ENCODE data around the gene ZNF324.

DNA sequence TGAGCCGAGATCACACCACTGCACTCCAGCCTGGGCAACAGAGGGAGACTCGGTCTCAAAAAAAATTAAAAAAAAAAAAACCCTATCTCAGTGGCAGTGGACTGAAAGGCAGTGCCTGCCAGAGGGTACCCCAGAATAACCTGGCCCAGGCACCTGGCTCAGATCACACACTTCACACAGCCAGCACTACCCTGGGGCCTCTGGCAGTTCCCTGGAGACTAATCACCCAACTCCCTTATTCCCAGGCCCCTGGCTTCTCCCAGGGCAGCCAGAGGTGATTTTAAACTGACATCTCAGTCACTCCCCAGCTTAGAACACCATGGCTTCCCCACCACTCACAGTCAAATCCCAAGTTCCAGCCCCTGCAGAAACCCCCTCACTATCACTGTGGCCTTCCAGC, 48.4 kb downstream of the ZNF324 start:
- TF ChIP-seq, protein P1, sequence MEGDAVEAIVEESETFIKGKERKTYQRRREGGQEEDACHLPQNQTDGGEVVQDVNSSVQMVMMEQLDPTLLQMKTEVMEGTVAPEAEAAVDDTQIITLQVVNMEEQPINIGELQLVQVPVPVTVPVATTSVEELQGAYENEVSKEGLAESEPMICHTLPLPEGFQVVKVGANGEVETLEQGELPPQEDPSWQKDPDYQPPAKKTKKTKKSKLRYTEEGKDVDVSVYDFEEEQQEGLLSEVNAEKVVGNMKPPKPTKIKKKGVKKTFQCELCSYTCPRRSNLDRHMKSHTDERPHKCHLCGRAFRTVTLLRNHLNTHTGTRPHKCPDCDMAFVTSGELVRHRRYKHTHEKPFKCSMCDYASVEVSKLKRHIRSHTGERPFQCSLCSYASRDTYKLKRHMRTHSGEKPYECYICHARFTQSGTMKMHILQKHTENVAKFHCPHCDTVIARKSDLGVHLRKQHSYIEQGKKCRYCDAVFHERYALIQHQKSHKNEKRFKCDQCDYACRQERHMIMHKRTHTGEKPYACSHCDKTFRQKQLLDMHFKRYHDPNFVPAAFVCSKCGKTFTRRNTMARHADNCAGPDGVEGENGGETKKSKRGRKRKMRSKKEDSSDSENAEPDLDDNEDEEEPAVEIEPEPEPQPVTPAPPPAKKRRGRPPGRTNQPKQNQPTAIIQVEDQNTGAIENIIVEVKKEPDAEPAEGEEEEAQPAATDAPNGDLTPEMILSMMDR (IDR thresholded peaks at IDR 0.05 in 8 of 11, conservative IDR thresholded peaks at IDR 0.05 in 3 of 11) = no peak
- TF ChIP-seq POLR2AphosphoS5 (IDR thresholded peaks at IDR 0.05) = no peak
